ENCODE data around the gene ZFP92.

ZFP92 gene

GRCh38 chrX:153370293-153371055 is 40.8 kb upstream of the ZFP92 start:
- peaks cover 16% of the 10 kb centered on the region for H3K9me3 Mint-ChIP-seq
- peak overlapping the region; percentile 64 to 81 (median 74) for H3K27ac Mint-ChIP-seq

GRCh38 chrX:153371256-153371655 is 40.0 kb upstream of the ZFP92 start:
- H3K4me1 Mint-ChIP-seq = peaks cover 8% of the 10 kb centered on the region
- H3K36me3 Mint-ChIP-seq (ENCODE audit: low read depth) = no peaks in the 10 kb centered on the region
- TF ChIP-seq, protein P1, sequence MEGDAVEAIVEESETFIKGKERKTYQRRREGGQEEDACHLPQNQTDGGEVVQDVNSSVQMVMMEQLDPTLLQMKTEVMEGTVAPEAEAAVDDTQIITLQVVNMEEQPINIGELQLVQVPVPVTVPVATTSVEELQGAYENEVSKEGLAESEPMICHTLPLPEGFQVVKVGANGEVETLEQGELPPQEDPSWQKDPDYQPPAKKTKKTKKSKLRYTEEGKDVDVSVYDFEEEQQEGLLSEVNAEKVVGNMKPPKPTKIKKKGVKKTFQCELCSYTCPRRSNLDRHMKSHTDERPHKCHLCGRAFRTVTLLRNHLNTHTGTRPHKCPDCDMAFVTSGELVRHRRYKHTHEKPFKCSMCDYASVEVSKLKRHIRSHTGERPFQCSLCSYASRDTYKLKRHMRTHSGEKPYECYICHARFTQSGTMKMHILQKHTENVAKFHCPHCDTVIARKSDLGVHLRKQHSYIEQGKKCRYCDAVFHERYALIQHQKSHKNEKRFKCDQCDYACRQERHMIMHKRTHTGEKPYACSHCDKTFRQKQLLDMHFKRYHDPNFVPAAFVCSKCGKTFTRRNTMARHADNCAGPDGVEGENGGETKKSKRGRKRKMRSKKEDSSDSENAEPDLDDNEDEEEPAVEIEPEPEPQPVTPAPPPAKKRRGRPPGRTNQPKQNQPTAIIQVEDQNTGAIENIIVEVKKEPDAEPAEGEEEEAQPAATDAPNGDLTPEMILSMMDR (IDR thresholded peaks at IDR 0.05; ENCODE audit: unreplicated experiment in 3 of 3) = no peak
- peak overlapping the region; percentile 64 to 81 (median 74) for H3K27ac Mint-ChIP-seq
- H3K4me3 Mint-ChIP-seq = no peak overlapping the region
- H3K9me3 Mint-ChIP-seq = peaks cover 16% of the 10 kb centered on the region
- no peaks in the 10 kb centered on the region for H3K27me3 Mint-ChIP-seq (ENCODE audit: low read depth)

More at GRCh38 chrX:153370293-153371055, 40.8 kb upstream of the ZFP92 start:
- Mint-ChIP-seq H3K4me1 (peaks cover 8% of the 10 kb centered on the region), H3K4me3 (no peak overlapping the region), H3K36me3 (ENCODE audit: low read depth) (no peaks in the 10 kb centered on the region), H3K27me3 (ENCODE audit: low read depth) (no peaks in the 10 kb centered on the region)
- TF ChIP-seq, protein P1 (IDR thresholded peaks at IDR 0.05; ENCODE audit: unreplicated experiment in 3 of 3) = no peak

DNA sequence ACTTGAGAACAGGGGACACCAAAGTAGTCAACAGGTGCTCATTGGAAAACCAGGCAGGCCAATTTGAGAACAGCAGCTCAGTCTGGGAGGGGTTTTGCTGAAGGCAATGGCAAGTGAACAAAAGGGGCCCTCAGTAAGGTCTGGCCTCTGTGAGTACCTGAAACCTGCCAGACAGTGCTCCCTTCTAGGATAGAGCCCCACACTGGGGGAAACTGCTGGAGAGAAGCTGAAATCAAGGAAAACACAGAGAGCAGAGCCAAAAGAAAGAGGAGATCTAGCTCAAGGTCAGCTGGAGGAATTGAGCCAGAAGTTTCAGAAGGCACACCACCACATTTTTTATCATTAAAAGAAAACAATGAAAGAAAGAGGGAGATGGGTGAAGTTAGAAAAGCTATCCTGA is 38.3 kb upstream of the ZFP92 start:
- H3K27me3 Mint-ChIP-seq (ENCODE audit: low read depth) = no peaks in the 10 kb centered on the region
- peaks cover 29% of the 10 kb centered on the region for H3K9me3 Mint-ChIP-seq
- peak overlapping the region in 1 of 3 experiments; percentile 41 for H3K27ac Mint-ChIP-seq
- H3K4me1 Mint-ChIP-seq = peaks cover 8% of the 10 kb centered on the region
- no peaks in the 10 kb centered on the region for H3K36me3 Mint-ChIP-seq (ENCODE audit: low read depth)
- H3K4me3 Mint-ChIP-seq = no peak overlapping the region
- TF ChIP-seq, protein P1 (IDR thresholded peaks at IDR 0.05; ENCODE audit: unreplicated experiment in 3 of 3) = no peak

DNA sequence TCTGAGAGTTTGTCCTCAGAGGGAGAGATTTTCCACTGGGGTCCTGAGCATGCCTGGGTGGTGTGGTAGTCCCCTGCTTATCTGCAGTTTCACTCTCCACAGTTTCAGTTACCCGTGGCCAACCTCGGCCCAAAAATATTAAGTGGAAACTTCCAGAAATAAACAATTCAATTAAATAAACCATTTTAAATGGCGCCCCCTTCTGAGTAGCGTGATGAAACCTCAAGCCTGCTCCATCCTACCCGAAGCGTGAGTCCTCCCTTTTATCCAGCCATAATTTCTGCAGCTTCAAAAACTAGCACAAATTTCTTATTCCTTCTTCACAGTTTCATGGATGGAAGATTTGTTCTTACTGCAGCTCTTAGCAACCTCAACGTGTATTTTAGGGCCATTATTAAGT is 36.8 kb upstream of the ZFP92 start:
- H3K4me3 Mint-ChIP-seq = no peak overlapping the region
- peaks cover 8% of the 10 kb centered on the region for H3K4me1 Mint-ChIP-seq
- no peaks in the 10 kb centered on the region for H3K27me3 Mint-ChIP-seq (ENCODE audit: low read depth)
- no peaks in the 10 kb centered on the region for H3K36me3 Mint-ChIP-seq (ENCODE audit: low read depth)
- peaks cover 29% of the 10 kb centered on the region for H3K9me3 Mint-ChIP-seq
- H3K27ac Mint-ChIP-seq = no peak overlapping the region
- TF ChIP-seq, protein P1 (IDR thresholded peaks at IDR 0.05; ENCODE audit: unreplicated experiment in 3 of 3) = no peak

GRCh38 chrX:153375571-153375970 is 35.7 kb upstream of the ZFP92 start:
- H3K36me3 Mint-ChIP-seq (ENCODE audit: low read depth) = no peaks in the 10 kb centered on the region
- no peak overlapping the region for H3K4me3 Mint-ChIP-seq
- H3K27ac Mint-ChIP-seq = no peak overlapping the region
- peaks cover 8% of the 10 kb centered on the region for H3K4me1 Mint-ChIP-seq
- H3K9me3 Mint-ChIP-seq = peaks cover 28% of the 10 kb centered on the region
- H3K27me3 Mint-ChIP-seq (ENCODE audit: low read depth) = no peaks in the 10 kb centered on the region
- TF ChIP-seq, protein P1 (IDR thresholded peaks at IDR 0.05; ENCODE audit: unreplicated experiment in 3 of 3) = no peak

GRCh38 chrX:153377727-153378126 is 33.5 kb upstream of the ZFP92 start:
- no peak overlapping the region for H3K27ac Mint-ChIP-seq
- H3K36me3 Mint-ChIP-seq (ENCODE audit: low read depth) = no peaks in the 10 kb centered on the region
- no peaks in the 10 kb centered on the region for H3K27me3 Mint-ChIP-seq (ENCODE audit: low read depth)
- peaks cover 28% of the 10 kb centered on the region for H3K9me3 Mint-ChIP-seq
- TF ChIP-seq, protein P1 (IDR thresholded peaks at IDR 0.05; ENCODE audit: unreplicated experiment in 3 of 3) = no peak
- no peak overlapping the region for H3K4me3 Mint-ChIP-seq
- H3K4me1 Mint-ChIP-seq = no peaks in the 10 kb centered on the region

All from nephron (organoid).